ENCODE measurements around the gene IL1RAPL1.

Gene IL1RAPL1

GRCh38 chrX:29862126-29862677 lies 1275.0 kb downstream of the IL1RAPL1 start:
- H3K4me1 ChIP-seq (ENCODE audit: control insufficient read depth, insufficient read depth, low read length): peaks cover 3% of the 10 kb centered on the region

GRCh38 chrX:29867971-29868370 lies 1280.7 kb downstream of the IL1RAPL1 start:
- Histone ChIP-seq H3K36me3 (ENCODE audit: insufficient read depth, low read length) (no peaks in the 10 kb centered on the region), H3K4me1 (ENCODE audit: control insufficient read depth, insufficient read depth, low read length) (no peaks in the 10 kb centered on the region), H3K9ac (ENCODE audit: low read depth, low read length) (no peak overlapping the region), H3K27me3 (ENCODE audit: control insufficient read depth, insufficient read depth, low read length) (no peaks in the 10 kb centered on the region), H3K9me3 (replicated peaks; ENCODE audit: low read length) (no peaks in the 10 kb centered on the region), H3K4me3 (ENCODE audit: low read length) (no peak overlapping the region), H3K4me2 (ENCODE audit: low read length) (no peak overlapping the region)

More at GRCh38 chrX:29862126-29862677, 1275.0 kb downstream of the IL1RAPL1 start:
- H3K36me3 ChIP-seq (ENCODE audit: insufficient read depth, low read length): no peaks in the 10 kb centered on the region
- H3K4me2 ChIP-seq (ENCODE audit: low read length): no peak overlapping the region
- H3K9me3 ChIP-seq (replicated peaks; ENCODE audit: low read length): no peaks in the 10 kb centered on the region
- H3K4me3 ChIP-seq (ENCODE audit: low read length): no peak overlapping the region
- H3K27me3 ChIP-seq (ENCODE audit: control insufficient read depth, insufficient read depth, low read length): no peaks in the 10 kb centered on the region
- H3K9ac ChIP-seq (ENCODE audit: low read depth, low read length): no peak overlapping the region

DNA sequence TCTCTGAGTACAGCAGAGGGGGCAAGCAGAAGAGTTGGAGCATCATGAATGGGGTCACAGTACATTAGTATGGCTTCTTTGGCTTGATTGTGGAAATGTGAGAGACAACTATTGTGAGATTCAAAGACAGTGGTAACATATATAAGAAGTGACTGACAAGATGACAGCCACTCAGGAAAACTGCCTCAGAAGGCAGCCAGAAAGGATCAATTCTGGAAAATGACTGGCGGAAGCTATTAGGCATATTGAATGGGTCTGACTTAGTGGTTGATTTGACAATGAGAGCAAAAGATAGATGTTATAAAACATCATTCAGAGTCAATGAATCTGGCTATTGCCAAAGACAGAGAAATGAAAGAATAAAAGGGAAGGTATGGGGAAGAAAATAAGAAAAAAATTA lies 1282.6 kb downstream of the IL1RAPL1 start:
- no peak overlapping the region for H3K4me3 ChIP-seq (ENCODE audit: low read length)
- H3K4me2 ChIP-seq (ENCODE audit: low read length): no peak overlapping the region
- H3K27me3 ChIP-seq (ENCODE audit: control insufficient read depth, insufficient read depth, low read length): no peaks in the 10 kb centered on the region
- H3K9ac ChIP-seq (ENCODE audit: low read depth, low read length): no peak overlapping the region
- H3K4me1 ChIP-seq (ENCODE audit: control insufficient read depth, insufficient read depth, low read length): no peaks in the 10 kb centered on the region
- no peaks in the 10 kb centered on the region for H3K9me3 ChIP-seq (replicated peaks; ENCODE audit: low read length)
- no peaks in the 10 kb centered on the region for H3K36me3 ChIP-seq (ENCODE audit: insufficient read depth, low read length)

- Histone ChIP-seq H3K4me2 (ENCODE audit: low read length) (no peak overlapping the region), H3K36me3 (ENCODE audit: insufficient read depth, low read length) (no peaks in the 10 kb centered on the region), H3K9me3 (replicated peaks; ENCODE audit: low read length) (no peaks in the 10 kb centered on the region), H3K27me3 (ENCODE audit: control insufficient read depth, insufficient read depth, low read length) (no peaks in the 10 kb centered on the region), H3K9ac (ENCODE audit: low read depth, low read length) (no peak overlapping the region), H3K4me1 (ENCODE audit: control insufficient read depth, insufficient read depth, low read length) (no peaks in the 10 kb centered on the region), H3K4me3 (ENCODE audit: low read length) (no peak overlapping the region)
Observed at GRCh38 chrX:29870608-29871007, 1283.4 kb downstream of the IL1RAPL1 start.

DNA sequence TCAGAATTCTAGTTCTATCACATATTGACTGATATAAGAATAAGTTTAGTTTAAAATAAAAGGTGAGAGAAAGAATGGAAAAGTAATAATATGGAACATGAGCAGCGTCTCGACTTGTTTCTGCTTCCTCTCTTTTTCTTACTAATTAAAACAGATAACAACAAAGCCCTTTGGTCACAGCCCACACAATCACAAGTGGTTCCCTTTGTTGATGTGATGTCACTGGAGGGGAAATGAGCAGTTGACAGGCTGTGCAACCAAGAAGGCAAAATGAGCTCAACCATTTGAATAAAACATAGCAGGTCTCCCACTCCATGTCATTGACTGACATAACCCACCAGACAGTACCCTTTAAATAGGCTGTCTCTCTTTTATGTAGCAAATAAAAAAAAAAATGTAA lies 1285.6 kb downstream of the IL1RAPL1 start:
- H3K27me3 ChIP-seq (ENCODE audit: control insufficient read depth, insufficient read depth, low read length): no peaks in the 10 kb centered on the region
- no peaks in the 10 kb centered on the region for H3K4me1 ChIP-seq (ENCODE audit: control insufficient read depth, insufficient read depth, low read length)
- H3K4me2 ChIP-seq (ENCODE audit: low read length): no peak overlapping the region
- no peaks in the 10 kb centered on the region for H3K36me3 ChIP-seq (ENCODE audit: insufficient read depth, low read length)
- no peak overlapping the region for H3K9ac ChIP-seq (ENCODE audit: low read depth, low read length)
- H3K4me3 ChIP-seq (ENCODE audit: low read length): no peak overlapping the region
- no peaks in the 10 kb centered on the region for H3K9me3 ChIP-seq (replicated peaks; ENCODE audit: low read length)

DNA sequence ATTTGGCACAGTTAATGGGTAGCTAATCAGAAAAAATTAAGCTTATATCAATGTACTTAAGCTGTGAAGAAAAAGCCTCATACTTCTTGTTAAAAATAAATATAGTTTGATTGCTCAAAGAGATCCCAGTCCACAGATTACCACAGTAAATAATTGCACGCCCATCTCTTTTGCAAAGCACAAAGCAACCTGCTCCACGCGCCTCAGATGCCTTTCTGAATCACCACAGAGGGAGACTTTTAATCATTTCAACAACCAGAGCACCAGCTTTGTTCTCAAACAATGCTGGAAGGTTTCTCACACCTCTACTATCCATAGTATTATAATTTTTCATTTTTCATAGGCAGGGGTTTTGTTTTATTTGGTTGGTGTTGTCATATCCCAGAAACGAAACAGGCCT lies 1289.5 kb downstream of the IL1RAPL1 start:
- Histone ChIP-seq H3K27me3 (ENCODE audit: control insufficient read depth, insufficient read depth, low read length) (no peaks in the 10 kb centered on the region), H3K9ac (ENCODE audit: low read depth, low read length) (no peak overlapping the region), H3K9me3 (replicated peaks; ENCODE audit: low read length) (no peaks in the 10 kb centered on the region), H3K36me3 (ENCODE audit: insufficient read depth, low read length) (no peaks in the 10 kb centered on the region), H3K4me1 (ENCODE audit: control insufficient read depth, insufficient read depth, low read length) (no peaks in the 10 kb centered on the region), H3K4me2 (ENCODE audit: low read length) (no peak overlapping the region), H3K4me3 (ENCODE audit: low read length) (no peak overlapping the region)

DNA sequence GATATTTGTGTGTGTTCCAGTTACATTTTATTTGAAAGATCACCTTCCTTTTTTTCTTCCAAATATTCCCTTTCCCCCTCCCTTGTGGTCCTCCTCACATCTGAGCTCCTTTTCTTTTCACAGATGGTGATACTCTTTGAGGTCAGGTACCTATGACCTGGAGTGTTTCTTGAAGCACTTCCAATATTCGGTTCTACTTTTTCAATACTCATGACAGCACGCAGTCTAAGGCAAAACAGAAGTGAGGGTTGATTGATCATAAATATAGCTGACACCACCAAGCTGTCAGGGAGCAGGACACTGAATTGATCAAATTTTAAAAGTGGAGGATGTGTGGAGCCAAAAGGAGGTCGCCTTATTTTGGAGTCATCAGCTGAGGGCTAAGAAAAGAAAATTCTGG lies 1293.7 kb downstream of the IL1RAPL1 start:
- Histone ChIP-seq H3K4me3 (ENCODE audit: low read length) (no peak overlapping the region), H3K4me1 (ENCODE audit: control insufficient read depth, insufficient read depth, low read length) (no peaks in the 10 kb centered on the region), H3K36me3 (ENCODE audit: insufficient read depth, low read length) (no peaks in the 10 kb centered on the region), H3K9ac (ENCODE audit: low read depth, low read length) (no peak overlapping the region), H3K27me3 (ENCODE audit: control insufficient read depth, insufficient read depth, low read length) (no peaks in the 10 kb centered on the region), H3K9me3 (replicated peaks; ENCODE audit: low read length) (no peaks in the 10 kb centered on the region), H3K4me2 (ENCODE audit: low read length) (no peak overlapping the region)

DNA sequence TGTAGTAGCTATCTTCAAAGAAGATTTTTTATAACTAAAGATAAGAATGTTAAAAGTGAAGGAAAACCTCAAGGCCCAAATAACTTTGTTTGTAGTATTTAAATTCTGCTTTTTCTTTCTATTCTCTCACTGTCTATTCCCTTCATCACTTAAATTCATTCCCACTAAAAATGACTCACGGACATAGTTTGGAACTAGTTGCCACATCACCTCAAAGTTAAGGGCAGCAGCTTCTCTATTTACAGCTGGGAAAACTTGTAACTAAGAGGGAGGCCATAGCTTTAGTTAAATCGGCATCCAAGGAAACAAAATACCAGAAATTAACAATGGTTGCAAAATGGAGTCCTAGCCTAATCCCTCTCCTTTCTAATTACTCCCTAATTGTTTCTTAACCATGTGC lies 1302.8 kb downstream of the IL1RAPL1 start:
- H3K4me2 ChIP-seq (ENCODE audit: low read length): no peak overlapping the region
- no peaks in the 10 kb centered on the region for H3K27me3 ChIP-seq (ENCODE audit: control insufficient read depth, insufficient read depth, low read length)
- no peak overlapping the region for H3K9ac ChIP-seq (ENCODE audit: low read depth, low read length)
- H3K4me3 ChIP-seq (ENCODE audit: low read length): no peak overlapping the region
- no peaks in the 10 kb centered on the region for H3K9me3 ChIP-seq (replicated peaks; ENCODE audit: low read length)
- no peaks in the 10 kb centered on the region for H3K36me3 ChIP-seq (ENCODE audit: insufficient read depth, low read length)
- no peaks in the 10 kb centered on the region for H3K4me1 ChIP-seq (ENCODE audit: control insufficient read depth, insufficient read depth, low read length)

- no peaks in the 10 kb centered on the region for H3K4me1 ChIP-seq (ENCODE audit: control insufficient read depth, insufficient read depth, low read length)
- H3K9ac ChIP-seq (ENCODE audit: low read depth, low read length): no peak overlapping the region
- H3K9me3 ChIP-seq (replicated peaks; ENCODE audit: low read length): no peaks in the 10 kb centered on the region
- H3K36me3 ChIP-seq (ENCODE audit: insufficient read depth, low read length): no peaks in the 10 kb centered on the region
- no peak overlapping the region for H3K4me3 ChIP-seq (ENCODE audit: low read length)
- H3K4me2 ChIP-seq (ENCODE audit: low read length): no peak overlapping the region
- H3K27me3 ChIP-seq (ENCODE audit: control insufficient read depth, insufficient read depth, low read length): no peaks in the 10 kb centered on the region
Observed at GRCh38 chrX:29890646-29891200, 1303.5 kb downstream of the IL1RAPL1 start.

DNA sequence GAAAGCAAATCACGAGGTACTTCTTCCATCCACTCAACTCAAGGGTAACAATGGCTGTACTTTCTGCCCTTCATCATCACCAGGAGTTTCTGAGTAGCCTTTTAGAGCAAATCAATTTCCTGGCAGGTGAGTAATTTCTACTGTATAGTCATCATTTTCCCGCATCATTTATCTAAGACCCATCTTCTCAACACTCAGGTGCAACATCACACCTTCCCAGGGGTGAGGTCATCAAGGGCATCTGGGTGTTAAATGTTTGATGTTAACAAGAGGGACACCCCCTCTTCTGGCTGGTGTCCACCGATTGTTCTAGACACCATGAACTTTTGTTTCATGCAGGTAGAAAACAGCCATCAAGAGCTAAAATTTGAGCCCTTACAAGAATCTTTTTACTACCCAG lies 1314.8 kb downstream of the IL1RAPL1 start:
- no peak overlapping the region for H3K4me2 ChIP-seq (ENCODE audit: low read length)
- H3K4me1 ChIP-seq (ENCODE audit: control insufficient read depth, insufficient read depth, low read length): no peaks in the 10 kb centered on the region
- H3K36me3 ChIP-seq (ENCODE audit: insufficient read depth, low read length): no peaks in the 10 kb centered on the region
- no peak overlapping the region for H3K9ac ChIP-seq (ENCODE audit: low read depth, low read length)
- H3K27me3 ChIP-seq (ENCODE audit: control insufficient read depth, insufficient read depth, low read length): no peaks in the 10 kb centered on the region
- H3K9me3 ChIP-seq (replicated peaks; ENCODE audit: low read length): no peaks in the 10 kb centered on the region
- H3K4me3 ChIP-seq (ENCODE audit: low read length): no peak overlapping the region

GRCh38 chrX:29903360-29903759 lies 1316.1 kb downstream of the IL1RAPL1 start:
- Histone ChIP-seq H3K4me2 (ENCODE audit: low read length) (no peak overlapping the region), H3K4me1 (ENCODE audit: control insufficient read depth, insufficient read depth, low read length) (no peaks in the 10 kb centered on the region), H3K36me3 (ENCODE audit: insufficient read depth, low read length) (no peaks in the 10 kb centered on the region), H3K9me3 (replicated peaks; ENCODE audit: low read length) (no peaks in the 10 kb centered on the region), H3K27me3 (ENCODE audit: control insufficient read depth, insufficient read depth, low read length) (no peaks in the 10 kb centered on the region), H3K4me3 (ENCODE audit: low read length) (no peak overlapping the region), H3K9ac (ENCODE audit: low read depth, low read length) (no peak overlapping the region)

DNA sequence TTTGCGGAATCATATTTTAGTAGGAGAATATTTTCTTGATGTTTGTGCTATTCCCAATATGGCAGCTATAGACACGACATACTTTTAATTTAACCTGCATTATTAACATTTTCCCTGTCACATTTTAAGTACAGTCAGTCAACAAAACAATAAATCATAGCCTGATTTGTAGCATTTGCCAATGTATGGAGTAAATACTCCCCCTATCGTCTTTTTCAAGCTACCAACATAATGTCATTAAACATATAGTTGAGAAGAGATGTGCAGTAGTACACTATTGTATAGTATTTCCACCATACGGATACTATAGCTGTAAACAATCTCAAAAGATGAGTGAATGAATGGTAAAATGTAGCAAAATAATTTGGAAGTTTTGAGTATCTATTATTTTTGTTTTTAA lies 1324.4 kb downstream of the IL1RAPL1 start:
- no peak overlapping the region for H3K9ac ChIP-seq (ENCODE audit: low read depth, low read length)
- no peaks in the 10 kb centered on the region for H3K36me3 ChIP-seq (ENCODE audit: insufficient read depth, low read length)
- H3K4me3 ChIP-seq (ENCODE audit: low read length): no peak overlapping the region
- H3K4me2 ChIP-seq (ENCODE audit: low read length): no peak overlapping the region
- H3K27me3 ChIP-seq (ENCODE audit: control insufficient read depth, insufficient read depth, low read length): no peaks in the 10 kb centered on the region
- no peaks in the 10 kb centered on the region for H3K9me3 ChIP-seq (replicated peaks; ENCODE audit: low read length)
- no peaks in the 10 kb centered on the region for H3K4me1 ChIP-seq (ENCODE audit: control insufficient read depth, insufficient read depth, low read length)
